Astrocyte of the cerebellum (primary cell): Measurements from ENCODE around the gene MTHFD1L.

Experiments
- DNase-seq: peaks from one replicate; pipeline ENCODE4 v3.0.0-alpha.2; 2011; ENCODE audit warnings: low read depth
- H3K4me3 ChIP-seq: 2 replicates; pipeline ENCODE4 v1.5.1; 2011; ENCODE audit warnings: mild to moderate bottlenecking, low read depth, low read length, moderate library complexity
- CTCF ChIP-seq: IDR thresholded peaks from 2 replicates; pipeline ENCODE4 v1.5.1; 2012; ENCODE audit warnings: low read length, low read depth, moderate library complexity, mild to moderate bottlenecking; ENCODE audit errors: missing control alignments
- in situ Hi-C: cut with HindIII; loops from 2 replicates; pipeline ENCODE4 v1.10.0; 2017; ENCODE audit warnings: low sequenced_read_pairs

The MTHFD1L gene

GRCh38 chr6:151100326-151100725, 234.8 kb downstream of the MTHFD1L start:
- TF ChIP-seq CTCF, result no peak
- in situ Hi-C loops, result no loop called here
- no peak overlapping the region for H3K4me3 ChIP-seq
- DNase-seq, result no peak

GRCh38 chr6:151101161-151101815, 235.8 kb downstream of the MTHFD1L start:
- no peak for TF ChIP-seq CTCF
- in situ Hi-C loops, result no loop called here

GRCh38 chr6:151101816-151102694, 236.6 kb downstream of the MTHFD1L start:
- TF ChIP-seq CTCF, result no peak
- no peak for DNase-seq
- H3K4me3 ChIP-seq, result no peak overlapping the region
- in situ Hi-C loops, result no loop called here

More at GRCh38 chr6:151101161-151101815, 235.8 kb downstream of the MTHFD1L start:
- DNase-seq, result no peak
- no peak overlapping the region for H3K4me3 ChIP-seq

GRCh38 chr6:151103266-151103665, 237.8 kb downstream of the MTHFD1L start:
- in situ Hi-C loops, result no loop called here
- H3K4me3 ChIP-seq, result no peak overlapping the region
- no peak for DNase-seq
- TF ChIP-seq CTCF, result no peak

GRCh38 chr6:151107897-151108427, 242.5 kb downstream of the MTHFD1L start:
- no peak for DNase-seq
- in situ Hi-C loops, result no loop called here
- no peak for TF ChIP-seq CTCF
- H3K4me3 ChIP-seq, result no peak overlapping the region

GRCh38 chr6:151108548-151108947, 243.0 kb downstream of the MTHFD1L start:
- H3K4me3 ChIP-seq, result no peak overlapping the region
- no peak for TF ChIP-seq CTCF
- in situ Hi-C loops, result no loop called here
- DNase-seq, result no peak
